Large intestine (tissue), 3 donors: ENCODE data around the gene DHRS12. TPM values are rescaled to one million over a fixed set of nuclear protein-coding genes. Genes with fewer than 3 reads are reported as not detected.
A peak's percentile ranks its signal among the peaks of the same experiment; 100 is the strongest.

Experiments used
- DNase-seq, 2 donors: peaks; one replicate each; pipeline versions ENCODE4 v3.0.0 to v3.0.0-alpha.2; 2013
- H3K27ac ChIP-seq: one replicate; pipeline ENCODE4 v1.5.1; 2013; ENCODE audit warnings: low read length
- H3K27me3 ChIP-seq: 2 replicates; pipeline ENCODE4 v1.6.1; 2013; ENCODE audit warnings: low read length; ENCODE audit not compliant: control insufficient read depth, insufficient read depth
- H3K36me3 ChIP-seq: 2 replicates; pipeline ENCODE4 v1.6.1; 2013; ENCODE audit warnings: low read length; ENCODE audit not compliant: control insufficient read depth, insufficient read depth
- H3K4me1 ChIP-seq: one replicate; pipeline ENCODE4 v1.6.1; 2013; ENCODE audit warnings: low read length; ENCODE audit not compliant: control insufficient read depth, insufficient read depth
- H3K4me3 ChIP-seq: one replicate; pipeline ENCODE4 v1.5.1; 2013; ENCODE audit warnings: low read length
- H3K9me3 ChIP-seq: one replicate; pipeline ENCODE4 v1.6.1; 2013; ENCODE audit warnings: mild to moderate bottlenecking, low read depth, low read length, moderate library complexity; ENCODE audit not compliant: control insufficient read depth
- WGBS: methylation state at CpG from one replicate; pipeline ENCODE4 v1.1.5; 2013; ENCODE audit warnings: low lambda C conversion rate; ENCODE audit not compliant: insufficient coverage; 5-methylcytosine and 5-hydroxymethylcytosine counted together
- polyA plus RNA-seq: library from polyadenylated mRNA; unstranded; fragments of 120-200 nt; gene quantifications from one replicate; pipeline ENCODE4 v1.2.1, GENCODE V29; 2013

The DHRS12 gene
- polyA plus RNA-seq, 1 donor = 19.3 TPM

- WGBS = no CpG with 5 or more reads among the region's 12 CpGs
Measured at GRCh38 chr13:51811046-51811445, 7.1 kb upstream of the DHRS12 start.

DNA sequence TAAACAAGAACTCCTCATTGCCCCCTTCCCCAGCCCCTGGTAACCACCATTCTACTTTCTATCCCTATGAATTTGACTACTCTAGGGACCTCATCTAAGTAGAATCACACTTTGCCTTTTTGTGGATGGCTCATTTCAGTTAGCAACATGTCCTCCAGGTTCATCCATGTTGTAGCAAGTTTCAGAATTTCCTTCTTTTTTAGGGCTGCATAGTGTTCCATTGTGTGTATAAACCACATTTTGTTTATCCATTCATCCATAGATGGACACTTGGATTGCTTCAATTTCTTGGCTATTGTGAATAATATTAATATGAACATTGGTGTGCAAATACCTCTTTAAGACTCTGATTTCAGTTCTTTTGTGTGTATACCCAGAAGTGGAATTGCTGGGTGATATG is 4.8 kb upstream of the DHRS12 start:
- DNase-seq = no peak
- H3K4me1 ChIP-seq = peaks cover 7% of the 10 kb centered on the region
- no peak overlapping the region for H3K4me3 ChIP-seq
- H3K9me3 ChIP-seq = no peaks in the 10 kb centered on the region
- H3K27ac ChIP-seq = no peak overlapping the region
- H3K36me3 ChIP-seq = no peaks in the 10 kb centered on the region
- no peaks in the 10 kb centered on the region for H3K27me3 ChIP-seq

More at GRCh38 chr13:51811046-51811445, 7.1 kb upstream of the DHRS12 start:
- H3K9me3 ChIP-seq = no peaks in the 10 kb centered on the region
- H3K4me3 ChIP-seq = no peak overlapping the region
- no peaks in the 10 kb centered on the region for H3K36me3 ChIP-seq
- peaks cover 2% of the 10 kb centered on the region for H3K4me1 ChIP-seq
- H3K27me3 ChIP-seq = no peaks in the 10 kb centered on the region
- H3K27ac ChIP-seq = no peak overlapping the region
- DNase-seq = no peak

DNA sequence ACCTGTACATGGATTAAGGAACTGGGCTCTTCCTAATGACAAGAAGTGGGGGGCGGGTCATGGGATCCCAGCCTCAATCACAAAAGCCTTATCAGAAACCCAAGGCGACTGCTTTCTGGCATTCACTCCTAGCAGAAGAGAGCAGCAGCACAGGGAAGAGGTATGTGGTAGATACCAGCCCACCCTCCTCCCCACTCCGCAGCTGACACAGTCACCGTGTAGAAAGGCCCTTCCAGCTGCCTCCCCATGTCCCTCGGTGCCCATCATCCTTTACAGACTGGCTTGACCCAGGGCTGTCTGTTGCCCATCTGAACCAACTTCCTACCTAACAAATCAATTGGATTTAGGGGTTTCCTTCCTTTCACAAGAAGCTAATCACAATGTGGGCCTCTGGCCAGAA is 3.1 kb upstream of the DHRS12 start:
- no peak for DNase-seq
- Histone ChIP-seq H3K4me1 (peaks cover 19% of the 10 kb centered on the region), H3K27ac (no peak overlapping the region), H3K27me3 (no peaks in the 10 kb centered on the region), H3K4me3 (no peak overlapping the region), H3K36me3 (no peaks in the 10 kb centered on the region), H3K9me3 (no peaks in the 10 kb centered on the region)
- no CpG with 5 or more reads among the region's 5 CpGs for WGBS

DNA sequence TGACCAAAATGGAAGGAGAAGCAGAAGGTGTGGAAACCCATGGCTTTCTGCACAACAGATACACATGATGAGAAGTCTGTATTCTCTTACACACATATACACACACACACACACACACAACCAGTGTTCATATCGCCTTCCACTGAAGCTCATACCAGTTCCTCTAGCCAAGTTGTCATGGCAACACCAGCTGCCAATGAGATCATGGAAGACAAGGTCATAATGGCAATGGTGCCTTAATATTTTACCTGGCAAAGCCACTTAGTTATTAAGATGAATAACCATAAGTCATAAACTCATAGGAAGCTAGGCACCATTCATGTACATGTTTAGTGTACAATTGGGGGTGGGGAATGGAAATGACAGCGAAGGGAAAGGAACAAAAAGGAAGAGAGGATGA is 2.6 kb upstream of the DHRS12 start:
- Histone ChIP-seq H3K4me3 (no peak overlapping the region), H3K27ac (no peak overlapping the region)

DNA sequence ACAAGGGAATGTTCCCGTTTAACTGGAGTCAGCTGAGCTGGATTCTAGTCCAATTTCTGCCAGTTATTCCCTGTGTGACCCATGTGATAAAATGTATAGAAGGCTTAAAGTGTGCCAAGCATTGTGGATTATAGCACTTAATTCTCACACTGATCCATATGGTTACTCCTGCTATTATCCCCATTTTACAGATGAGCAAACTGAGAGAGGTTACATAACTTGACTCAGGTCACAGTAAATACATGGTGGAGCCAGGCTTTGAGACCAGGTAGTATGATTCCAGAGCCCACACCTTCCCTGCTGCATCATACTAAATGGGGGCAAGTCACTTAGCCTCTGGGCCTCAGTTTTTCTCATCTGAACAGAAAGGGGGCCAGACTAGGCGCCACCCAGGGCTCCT is 2.0 kb upstream of the DHRS12 start:
- Histone ChIP-seq H3K27ac (no peak overlapping the region), H3K4me1 (peaks cover 24% of the 10 kb centered on the region), H3K9me3 (no peaks in the 10 kb centered on the region), H3K27me3 (no peaks in the 10 kb centered on the region), H3K36me3 (no peaks in the 10 kb centered on the region), H3K4me3 (no peak overlapping the region)
- WGBS = no CpG with 5 or more reads among the region's 2 CpGs
- DNase-seq = no peak

More for the DNA sequence above, 2.6 kb upstream of the DHRS12 start:
- Histone ChIP-seq H3K36me3 (no peaks in the 10 kb centered on the region), H3K4me1 (peaks cover 22% of the 10 kb centered on the region), H3K27me3 (no peaks in the 10 kb centered on the region), H3K9me3 (no peaks in the 10 kb centered on the region)
- 67% methylated on average over 1 of the region's 2 CpGs for WGBS
- DNase-seq = no peak

DNA sequence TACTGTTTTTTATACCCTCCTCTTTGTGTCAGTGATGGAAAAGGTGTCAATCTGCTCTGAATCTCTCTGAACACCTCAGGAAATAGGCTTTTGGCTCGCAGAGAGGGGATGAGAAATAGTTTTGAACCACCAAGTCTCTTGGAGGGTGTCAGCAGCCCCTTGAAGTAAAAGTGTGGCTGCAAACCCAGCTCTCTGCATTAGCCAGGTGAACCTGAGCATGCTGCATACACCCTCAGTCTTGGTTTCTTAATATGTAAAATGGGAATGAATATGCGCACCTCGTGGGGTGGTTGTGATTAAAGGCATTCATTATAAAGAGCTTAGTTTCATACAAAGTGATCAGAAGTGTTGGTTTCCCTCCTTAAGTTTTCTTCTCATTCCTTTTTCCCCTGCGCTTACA is 1.4 kb upstream of the DHRS12 start:
- no peak overlapping the region for H3K4me3 ChIP-seq
- DNase-seq = no peak
- H3K9me3 ChIP-seq = no peaks in the 10 kb centered on the region
- H3K36me3 ChIP-seq = no peaks in the 10 kb centered on the region
- WGBS = no CpG with 5 or more reads among the region's 4 CpGs
- H3K4me1 ChIP-seq = peaks cover 24% of the 10 kb centered on the region
- H3K27ac ChIP-seq = no peak overlapping the region
- H3K27me3 ChIP-seq = no peaks in the 10 kb centered on the region

- H3K9me3 ChIP-seq = no peaks in the 10 kb centered on the region
- H3K27me3 ChIP-seq = no peaks in the 10 kb centered on the region
- peaks cover 24% of the 10 kb centered on the region for H3K4me1 ChIP-seq
- H3K27ac ChIP-seq = peak overlapping the region; percentile 94
- no peaks in the 10 kb centered on the region for H3K36me3 ChIP-seq
- DNase-seq = no peak
- WGBS = no CpG with 5 or more reads among the region's 31 CpGs
- H3K4me3 ChIP-seq = peak overlapping the region; percentile 85
Measured at GRCh38 chr13:51804295-51805172, 571 bp upstream of the DHRS12 start.

DNA sequence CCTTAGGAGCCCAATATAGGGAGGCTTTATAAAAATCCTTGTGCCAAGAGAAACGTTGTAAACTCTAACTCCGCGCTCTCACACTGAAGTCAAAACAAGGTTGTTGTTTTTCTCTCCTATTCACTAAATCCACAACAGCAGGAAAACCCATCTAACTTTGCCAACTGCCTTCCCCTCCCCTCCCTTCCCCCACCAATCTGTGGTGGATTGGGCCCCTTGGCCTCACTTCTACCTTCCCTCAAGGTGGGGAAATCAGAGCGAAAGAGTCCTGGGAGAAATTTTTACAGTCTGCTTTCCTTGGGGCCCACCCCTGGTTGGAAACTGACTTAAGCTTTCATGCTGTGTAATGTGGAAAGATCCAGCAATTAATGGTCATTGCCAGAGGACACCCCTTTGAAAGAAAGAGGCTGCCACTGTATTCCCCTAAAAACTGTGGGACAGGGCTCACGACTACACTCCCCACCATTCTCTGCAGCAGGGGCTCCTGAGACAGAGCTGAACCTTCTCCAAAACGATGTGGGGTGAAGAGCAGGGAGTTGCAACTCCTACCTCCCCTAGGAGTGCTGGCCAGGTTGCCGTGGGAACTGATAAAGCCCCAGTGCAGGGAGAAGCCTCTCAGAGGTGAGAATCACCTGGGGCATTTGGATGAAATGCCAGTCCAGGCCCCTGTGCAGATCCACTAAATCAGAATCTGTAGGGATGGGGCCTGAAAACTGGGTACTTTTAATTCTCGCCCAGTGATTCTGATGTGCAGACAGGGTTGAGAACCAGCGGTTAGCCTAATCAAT is 1.1 kb downstream of the DHRS12 start:
- peak in 1 of 2 donors; percentile 50 for DNase-seq
- H3K27me3 ChIP-seq = no peaks in the 10 kb centered on the region
- no peaks in the 10 kb centered on the region for H3K9me3 ChIP-seq
- peaks cover 4% of the 10 kb centered on the region for H3K36me3 ChIP-seq
- peaks cover 24% of the 10 kb centered on the region for H3K4me1 ChIP-seq
- WGBS = no CpG with 5 or more reads among the region's 9 CpGs
- H3K4me3 ChIP-seq = peak overlapping the region; percentile 85
- H3K27ac ChIP-seq = peak overlapping the region; percentile 94

DNA sequence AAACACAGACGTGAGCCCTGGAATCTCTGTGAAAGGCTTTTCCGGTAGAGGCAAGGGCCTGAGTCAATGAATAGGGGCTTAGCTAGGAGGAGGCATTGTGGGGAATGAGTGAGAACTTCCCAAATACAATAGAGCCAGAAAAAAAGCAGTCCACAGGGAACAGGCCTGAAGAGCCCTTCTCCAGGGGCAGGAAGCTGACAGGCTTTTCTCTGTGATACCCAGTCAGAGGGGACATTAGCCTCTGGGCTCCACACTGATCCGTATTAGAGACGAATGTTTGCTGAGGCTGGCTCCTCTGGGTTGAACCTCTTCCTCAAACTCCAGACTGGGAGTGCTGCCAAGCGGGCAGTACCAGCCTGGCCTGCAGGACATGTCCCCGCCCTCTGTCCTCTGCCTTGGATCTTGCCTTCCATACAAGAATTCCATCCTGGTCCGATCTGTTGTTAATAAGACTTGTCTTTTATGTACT is 2.3 kb downstream of the DHRS12 start:
- WGBS = no CpG with 5 or more reads among the region's 7 CpGs
- Histone ChIP-seq H3K4me1 (peaks cover 24% of the 10 kb centered on the region), H3K9me3 (no peaks in the 10 kb centered on the region), H3K27me3 (no peaks in the 10 kb centered on the region), H3K27ac (peak overlapping the region; percentile 65), H3K36me3 (peaks cover 4% of the 10 kb centered on the region), H3K4me3 (no peak overlapping the region)
- DNase-seq = no peak

DNA sequence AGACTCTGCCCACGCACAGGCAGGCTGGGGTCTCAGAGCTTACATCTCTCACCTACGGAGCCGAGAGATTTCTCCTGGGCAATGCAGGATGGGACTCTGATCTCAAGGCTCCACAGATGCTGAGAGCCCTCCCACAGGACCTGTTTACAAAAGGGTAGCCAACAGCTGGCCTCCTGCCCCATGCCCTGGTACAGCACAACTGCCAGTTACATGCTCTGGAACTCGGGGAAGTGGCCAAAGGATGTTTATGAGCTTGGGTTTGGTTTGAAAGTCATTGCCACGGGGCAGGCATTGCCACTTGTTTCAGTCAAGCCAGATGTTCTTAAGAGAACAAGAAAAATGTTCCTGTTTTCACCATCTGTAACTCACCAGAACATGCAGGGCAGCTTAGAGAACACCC is 3.5 kb downstream of the DHRS12 start:
- no peak overlapping the region for H3K27ac ChIP-seq
- DNase-seq = no peak
- no CpG with 5 or more reads among the region's 5 CpGs for WGBS
- H3K4me1 ChIP-seq = peaks cover 24% of the 10 kb centered on the region
- no peaks in the 10 kb centered on the region for H3K27me3 ChIP-seq
- H3K9me3 ChIP-seq = no peaks in the 10 kb centered on the region
- peaks cover 4% of the 10 kb centered on the region for H3K36me3 ChIP-seq
- H3K4me3 ChIP-seq = no peak overlapping the region
